HT-29 (cell line): ENCODE data around the gene CPSF4. TPM values are rescaled to one million over a fixed set of nuclear protein-coding genes. Genes with fewer than 3 reads are reported as not detected.

ENCODE experiments used
- DNase-seq: peaks from one replicate; pipeline ENCODE4 v3.0.0-alpha.2; 2015; ENCODE audit warnings: low spot score
- total RNA-seq: library from RNA; depleted of rRNA; stranded (reverse); fragments of >200 nt; shearing (Covaris generic); gene quantifications from 2 replicates; pipeline ENCODE4 v1.2.3, GENCODE V29; 2014

Gene CPSF4
- total RNA-seq, 1 experiment from 2014 or later: 112 TPM

DNA sequence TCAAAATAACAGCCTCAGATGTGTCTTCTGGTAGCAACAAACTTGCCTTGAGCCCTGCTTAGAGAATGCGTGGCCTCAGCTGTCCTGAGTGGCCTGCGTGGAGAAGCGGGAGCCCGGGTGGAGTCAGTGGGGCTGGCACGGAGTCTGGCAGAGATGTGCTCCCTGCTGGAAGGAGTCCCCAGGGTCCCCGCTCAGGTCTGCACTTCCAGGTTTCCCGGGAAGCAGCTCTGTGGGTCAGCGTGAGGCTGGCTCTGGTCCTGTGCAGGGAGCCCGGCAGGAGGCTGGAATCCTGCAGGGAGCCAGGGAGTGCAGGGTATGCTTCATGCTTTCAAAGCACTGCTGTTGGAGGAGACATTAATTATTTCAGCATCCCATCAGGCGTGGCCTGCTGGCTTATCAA lies 10.1 kb downstream of the CPSF4 start:
- no peak for DNase-seq

DNA sequence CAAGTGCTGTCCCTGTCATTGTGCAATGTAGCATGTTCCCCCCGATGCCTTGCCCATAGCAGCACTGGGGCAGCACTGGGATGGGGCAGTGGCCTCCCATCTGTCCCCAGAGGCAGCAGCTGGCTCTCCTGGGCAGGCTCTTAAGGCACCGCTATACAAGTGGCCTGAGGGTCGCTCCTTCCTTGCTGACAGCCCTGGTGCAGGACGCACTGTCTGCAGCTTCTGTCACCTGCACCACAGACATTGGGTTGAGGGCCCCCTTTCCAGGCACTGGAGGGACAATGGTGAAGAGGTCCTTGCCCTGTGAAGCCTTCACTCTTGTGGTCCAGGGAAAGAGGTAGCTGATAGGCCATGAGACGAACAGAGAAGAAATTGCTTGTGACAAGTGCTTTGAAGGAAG lies 10.6 kb downstream of the CPSF4 start:
- DNase-seq: no peak

DNA sequence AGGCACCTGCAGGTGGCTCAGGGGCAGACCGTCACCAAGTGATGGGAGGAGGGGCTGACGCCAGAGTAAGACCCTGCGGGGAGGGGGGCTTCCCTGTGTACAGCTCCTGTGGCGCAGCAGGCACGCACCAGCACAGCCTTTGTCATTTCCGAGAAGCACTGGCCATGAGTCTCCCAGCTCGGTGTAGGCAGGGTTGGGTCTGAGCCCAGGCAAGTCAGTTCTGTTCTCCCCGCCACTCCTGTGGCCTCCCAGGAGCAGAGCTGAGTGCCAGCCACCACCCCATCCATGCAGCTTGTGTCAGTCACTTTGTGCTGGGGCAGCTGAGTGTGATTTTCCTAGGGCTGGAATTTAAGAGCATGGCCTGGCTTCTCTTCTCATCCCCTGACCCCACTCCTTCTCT lies 13.2 kb downstream of the CPSF4 start:
- DNase-seq: no peak

DNA sequence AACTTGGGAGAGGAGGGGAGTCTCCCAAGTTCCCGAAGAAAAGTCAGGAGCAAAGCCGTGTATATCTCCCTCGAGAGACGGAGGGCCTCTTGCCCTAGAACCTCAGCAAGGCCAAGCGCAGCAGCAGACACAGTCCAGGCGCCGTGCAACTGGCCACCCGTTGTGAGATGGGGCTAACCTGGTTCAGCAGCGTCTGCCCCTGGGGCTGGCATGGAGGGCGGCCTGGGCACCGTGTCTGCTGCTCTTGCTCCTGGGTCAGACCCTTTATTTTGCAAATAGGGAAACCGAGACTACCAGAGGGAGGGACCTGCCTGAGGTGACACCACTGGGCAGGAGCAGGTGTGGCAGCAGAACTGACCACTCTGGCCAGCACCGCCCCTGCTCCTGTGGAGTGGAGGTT lies 13.8 kb downstream of the CPSF4 start:
- no peak for DNase-seq

DNA sequence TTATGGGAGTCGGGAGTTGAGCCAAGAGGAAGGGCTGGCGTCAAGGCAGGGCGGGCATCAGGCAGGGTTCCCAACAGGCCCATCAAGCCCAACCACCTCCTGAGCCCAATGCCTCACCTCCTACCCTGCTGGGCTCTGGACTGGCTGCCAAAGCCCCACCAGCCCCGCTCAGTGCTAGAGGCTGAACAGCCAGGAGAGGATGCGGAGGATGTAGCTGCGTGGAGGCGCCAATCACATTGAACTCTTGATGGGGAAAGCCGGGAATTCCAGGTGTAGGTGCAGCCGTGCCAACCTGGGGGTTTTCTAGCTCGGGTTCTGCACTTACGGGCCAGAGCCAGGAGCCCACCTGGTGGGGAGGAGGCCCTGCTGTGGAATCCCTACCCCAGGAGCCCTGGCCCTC lies 14.4 kb downstream of the CPSF4 start:
- DNase-seq: no peak

DNA sequence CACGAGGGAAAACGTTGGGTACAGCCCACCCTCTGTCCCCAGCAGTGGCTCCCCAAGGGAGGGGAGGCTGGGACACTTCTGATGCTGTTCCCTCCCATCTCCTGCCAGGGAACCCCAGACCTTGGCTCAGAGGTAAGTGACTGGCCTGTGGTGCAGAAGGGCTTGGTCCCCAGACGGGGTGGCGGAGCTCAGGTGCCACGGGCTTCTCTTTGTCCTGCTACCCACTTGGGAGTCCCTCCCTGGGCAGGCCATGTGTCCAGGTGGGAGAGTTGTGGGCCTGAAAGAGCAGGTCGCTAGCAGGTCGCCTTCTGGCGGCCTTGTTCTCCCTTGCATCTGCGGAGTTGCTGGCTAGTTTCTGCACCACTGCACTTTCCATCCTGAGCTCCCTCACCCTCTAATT lies 17.1 kb downstream of the CPSF4 start:
- no peak for DNase-seq

DNA sequence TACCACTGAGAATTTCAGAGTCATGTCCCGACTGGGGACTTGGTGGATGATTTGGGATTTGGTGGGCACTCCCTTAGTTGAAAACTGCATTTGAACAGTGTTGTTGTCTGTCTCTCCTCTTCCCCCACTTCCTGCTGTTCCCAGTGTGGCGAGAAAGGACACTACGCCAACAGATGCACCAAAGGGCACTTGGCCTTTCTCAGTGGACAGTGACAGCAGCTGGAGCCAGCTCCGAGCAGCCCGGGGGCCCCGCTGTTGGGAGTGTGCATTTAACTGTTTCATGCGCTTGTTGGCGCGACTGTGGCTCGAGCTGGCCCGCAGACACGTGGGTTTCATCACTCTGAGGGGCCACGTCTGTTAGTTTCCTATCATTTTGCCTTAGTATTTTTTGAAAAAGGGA lies 17.5 kb downstream of the CPSF4 start:
- no peak for DNase-seq

DNA sequence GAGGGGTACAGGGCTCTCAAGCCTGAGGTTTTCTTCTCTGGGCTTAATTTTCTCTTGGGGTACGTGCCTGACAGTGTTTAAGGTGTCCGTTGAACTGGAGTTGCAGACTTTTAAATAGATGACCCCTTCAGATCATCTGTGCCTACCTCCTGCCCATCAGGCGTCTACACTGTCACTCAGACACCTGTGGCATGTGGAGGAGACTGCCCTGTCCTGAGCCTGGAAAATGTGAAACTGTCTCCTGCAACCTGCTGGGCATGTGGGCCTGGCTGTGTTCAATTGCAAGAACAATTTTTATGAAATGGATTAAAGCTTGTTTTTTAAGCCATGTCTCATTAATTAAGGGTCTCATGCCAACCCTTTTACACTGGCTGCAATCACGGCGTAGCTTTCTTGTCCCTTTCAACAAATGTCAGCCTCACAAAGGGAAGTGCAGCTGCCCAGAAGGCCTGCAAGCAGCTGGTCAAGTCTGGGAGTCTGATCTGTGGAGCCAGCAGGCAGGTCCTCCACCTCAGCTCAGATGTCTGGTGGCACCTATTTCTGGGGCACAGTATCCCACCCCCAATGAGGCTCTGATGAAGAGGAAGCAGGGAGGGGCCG lies 18.4 kb downstream of the CPSF4 start:
- DNase-seq: no peak

DNA sequence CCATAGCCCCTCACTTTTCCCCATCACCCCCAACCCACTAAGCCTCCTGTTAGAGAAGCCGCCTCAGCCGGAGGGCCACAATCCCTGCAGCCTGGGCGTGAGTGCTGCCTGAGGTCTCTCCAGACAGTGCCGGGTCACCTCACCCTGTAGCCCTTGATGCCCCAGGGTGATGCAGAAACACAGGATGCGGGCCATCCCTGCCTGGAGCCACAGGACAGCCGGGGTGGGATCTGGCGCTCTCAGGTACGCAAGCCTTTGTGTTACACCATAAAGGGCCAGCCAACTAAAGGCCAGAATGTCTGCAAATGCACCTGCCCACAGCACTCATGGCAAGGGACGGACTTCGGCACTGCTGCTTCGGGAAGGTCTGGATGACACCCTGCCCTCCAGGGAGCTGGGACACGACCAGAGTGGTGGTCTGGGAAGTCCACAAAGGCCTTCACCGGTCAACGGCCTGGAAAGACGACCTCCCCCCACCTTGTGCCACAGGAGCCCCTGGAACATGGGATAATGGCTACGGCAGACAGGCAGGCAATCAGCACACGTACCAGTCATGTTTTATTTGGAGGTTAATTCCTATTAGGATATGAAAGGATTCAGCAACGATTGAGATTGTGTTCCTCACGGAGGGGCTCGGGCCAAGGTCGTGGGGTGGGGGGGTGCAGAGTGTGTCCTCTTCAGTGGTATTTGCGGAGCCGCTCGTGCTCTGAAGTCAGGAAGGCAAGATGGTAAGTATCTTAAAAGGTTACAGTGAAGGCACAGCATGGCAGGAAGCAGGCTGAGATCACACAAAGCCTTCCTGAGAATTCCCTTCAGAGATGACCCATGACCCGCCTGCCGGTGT lies 19.1 kb downstream of the CPSF4 start:
- no peak for DNase-seq

DNA sequence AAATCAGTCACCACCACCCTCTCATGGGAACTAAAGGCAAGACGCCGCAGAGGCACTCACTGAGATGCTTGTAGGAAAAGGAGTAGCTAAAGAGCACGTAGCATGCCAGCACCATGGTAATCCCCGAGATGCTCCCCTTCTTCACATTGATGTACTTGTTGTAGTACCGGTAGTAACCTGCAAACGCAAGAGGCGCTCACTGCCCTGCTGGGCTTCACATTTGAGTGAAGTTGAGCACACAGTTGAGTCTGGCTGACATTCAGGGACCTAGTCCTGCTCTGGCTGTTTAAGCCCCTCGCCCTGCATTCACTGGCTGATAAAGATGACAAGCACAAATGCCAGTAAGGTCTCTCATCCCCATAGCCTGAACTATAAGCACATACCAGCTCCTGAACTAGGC lies 20.3 kb downstream of the CPSF4 start:
- peak; percentile 35 for DNase-seq

DNA sequence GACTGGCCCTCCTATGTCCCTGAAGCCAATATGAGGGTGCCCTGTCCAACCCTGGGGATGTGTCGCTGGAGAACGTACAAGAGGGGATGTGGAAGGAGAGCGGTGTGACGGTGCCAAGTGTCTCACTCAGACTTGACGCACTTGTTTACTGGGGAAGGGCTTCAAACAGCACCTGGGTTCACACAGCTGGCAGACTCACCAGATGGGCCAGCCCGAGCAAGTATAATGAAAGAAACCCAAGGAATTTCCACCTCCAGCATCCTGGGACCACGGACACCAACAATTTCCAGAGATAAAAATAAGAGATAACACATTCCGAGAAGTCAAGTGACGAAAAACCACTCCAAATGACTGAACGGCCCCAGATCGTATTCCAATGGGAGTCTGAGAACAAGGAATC lies 21.9 kb downstream of the CPSF4 start:
- no peak for DNase-seq

DNA sequence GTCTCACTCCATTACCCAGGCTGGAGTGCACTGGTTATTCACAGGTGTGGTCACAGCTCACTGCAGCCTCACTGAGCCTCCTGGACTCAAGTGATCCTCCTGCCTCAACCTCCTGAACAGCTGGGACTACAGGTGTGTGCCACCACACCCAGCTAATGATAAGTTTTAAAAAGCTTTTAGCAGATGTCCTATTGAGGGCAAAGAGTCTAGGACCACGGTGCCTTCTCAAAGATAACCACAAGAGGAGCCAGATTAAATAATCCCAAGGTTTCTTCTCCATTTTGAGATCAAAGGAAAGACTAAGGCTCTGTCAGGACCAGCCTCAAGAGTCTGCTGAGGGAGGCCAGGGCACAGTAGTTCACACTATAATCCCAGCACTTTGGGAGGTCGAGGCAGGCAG lies 22.5 kb downstream of the CPSF4 start:
- no peak for DNase-seq

DNA sequence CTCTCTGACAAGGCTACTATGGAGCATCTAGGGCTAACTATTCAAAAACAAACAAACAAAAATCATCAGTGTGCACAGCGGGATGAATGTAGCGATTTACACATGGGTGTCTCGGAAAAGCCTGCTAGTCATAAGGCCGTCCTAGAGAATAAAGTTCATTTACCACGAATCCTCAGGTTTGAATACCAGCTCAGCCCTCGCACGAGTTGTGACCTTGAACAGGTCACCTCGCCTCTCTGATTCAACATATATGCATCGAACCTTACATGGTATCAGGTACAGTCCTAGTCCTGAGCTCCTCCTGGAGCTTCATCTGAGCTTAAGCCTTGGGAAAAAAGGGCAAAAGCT lies 26.7 kb downstream of the CPSF4 start:
- no peak for DNase-seq

DNA sequence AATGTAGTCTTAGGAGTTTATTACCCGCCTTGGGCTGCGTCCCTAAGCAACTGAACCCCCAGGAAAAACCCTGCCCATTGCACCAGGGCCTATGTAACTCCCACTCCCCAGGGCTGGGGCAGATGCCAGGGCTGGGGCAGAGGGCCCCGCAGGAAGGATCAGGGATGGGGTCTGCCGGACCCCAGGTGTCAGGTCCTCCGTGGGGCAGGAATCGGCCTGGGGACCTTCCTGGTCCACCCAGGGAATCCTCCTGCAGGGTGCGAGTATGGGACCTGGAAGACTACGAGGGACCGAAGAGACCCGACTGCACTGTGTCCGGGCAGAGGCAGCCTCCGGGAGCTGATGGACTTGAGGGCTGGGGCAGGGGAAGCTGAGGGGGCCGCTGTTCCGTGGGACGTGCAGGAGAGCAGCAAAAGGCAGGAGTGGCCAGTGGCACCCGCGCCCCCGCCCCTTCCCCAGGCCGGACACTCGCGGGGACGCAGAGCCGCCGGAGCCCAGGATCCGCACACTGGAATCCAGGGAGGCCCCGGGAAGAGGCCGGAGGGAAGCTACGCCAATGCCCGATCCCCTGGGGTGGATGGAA lies 29.7 kb downstream of the CPSF4 start:
- DNase-seq: no peak

DNA sequence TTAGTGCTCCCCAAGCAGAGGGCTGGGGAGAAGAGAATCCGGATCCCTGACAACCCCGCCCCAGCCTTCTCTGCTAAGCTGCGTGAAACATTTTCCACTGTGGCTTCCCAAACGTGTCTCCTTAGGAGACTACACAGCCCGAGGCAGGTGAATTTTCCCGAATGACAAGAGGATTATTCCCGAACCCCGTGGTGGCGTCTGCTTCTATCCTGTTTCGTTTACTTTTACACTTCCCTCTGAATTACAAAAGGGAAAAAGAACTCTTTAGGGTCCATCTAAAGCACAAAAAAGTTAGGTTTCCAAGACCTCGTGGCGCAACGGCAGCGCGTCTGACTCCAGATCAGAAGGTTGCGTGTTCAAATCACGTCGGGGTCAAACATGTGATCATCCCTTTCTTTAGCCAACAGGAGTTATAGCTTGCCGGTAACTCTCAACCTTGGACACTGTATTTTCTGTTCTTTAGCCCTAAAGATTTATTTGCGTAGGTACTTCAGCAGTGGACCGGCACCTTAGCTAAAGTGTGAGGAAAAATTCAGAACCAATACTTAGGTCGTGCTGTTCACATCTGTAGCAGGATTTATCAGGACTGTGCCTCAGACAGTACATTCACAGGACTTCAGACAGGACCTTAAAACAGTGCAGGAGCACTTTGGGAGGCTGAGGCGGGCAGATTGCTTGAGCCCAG lies 30.8 kb downstream of the CPSF4 start:
- no peak for DNase-seq

DNA sequence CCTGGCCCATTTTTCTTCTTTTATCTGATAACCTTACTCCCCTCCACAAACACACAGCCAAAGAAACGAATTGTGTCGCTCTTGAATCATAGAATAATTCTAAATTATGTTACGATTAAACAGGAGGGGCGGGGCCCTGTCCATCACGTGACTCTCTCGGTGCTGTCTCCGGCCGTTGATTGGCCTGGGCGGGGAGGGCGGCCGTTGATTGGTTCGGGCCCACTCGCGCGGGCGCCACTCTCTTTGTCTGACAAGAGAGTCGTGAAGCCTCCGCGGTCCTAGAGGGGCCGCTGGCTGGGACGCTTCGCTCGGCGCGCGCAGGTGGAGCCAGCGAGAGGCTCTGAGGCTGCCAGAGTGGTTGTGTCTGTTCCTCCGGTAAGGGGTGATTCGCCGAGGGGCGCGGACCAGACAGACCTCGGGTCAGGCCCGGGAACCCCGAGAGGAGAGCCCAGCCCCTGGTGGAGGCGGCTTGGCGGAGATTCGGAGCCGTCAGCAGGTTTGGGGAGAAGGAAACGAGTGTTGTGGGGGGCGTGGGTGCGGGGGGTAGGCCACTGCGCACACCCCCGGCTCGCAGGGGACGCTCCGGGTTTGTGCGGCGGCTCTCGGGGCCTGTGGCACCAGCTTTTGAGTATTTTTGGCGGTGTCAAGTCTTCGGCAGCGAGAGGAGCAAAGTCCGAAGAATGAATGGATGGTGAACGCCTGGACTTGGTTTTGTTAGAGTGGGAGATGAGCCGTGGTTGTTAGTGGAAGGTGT lies 34.0 kb downstream of the CPSF4 start, which contains the start of gene ZNF789:
Gene ZNF789 (plus strand): TSS at position 330 of the 754 bp plus-strand sequence. CDS start 3,567 bp downstream, outside the sequence.
- DNase-seq: peak; percentile 98

DNA sequence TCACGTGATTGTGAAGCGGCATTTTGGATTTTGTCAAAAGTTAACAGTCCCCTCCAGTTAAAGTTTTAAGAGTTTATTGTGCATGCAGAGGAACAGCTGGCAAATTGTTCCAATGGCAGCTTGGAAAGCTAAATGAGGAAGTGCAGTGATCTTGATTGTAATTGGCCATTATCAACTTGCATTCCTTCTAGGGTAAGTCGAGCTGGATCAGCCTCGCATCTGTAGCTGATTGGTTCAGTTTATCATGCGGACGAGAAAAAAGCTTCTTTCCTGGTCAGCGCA lies 34.5 kb downstream of the CPSF4 start:
- DNase-seq: peak; percentile 69

DNA sequence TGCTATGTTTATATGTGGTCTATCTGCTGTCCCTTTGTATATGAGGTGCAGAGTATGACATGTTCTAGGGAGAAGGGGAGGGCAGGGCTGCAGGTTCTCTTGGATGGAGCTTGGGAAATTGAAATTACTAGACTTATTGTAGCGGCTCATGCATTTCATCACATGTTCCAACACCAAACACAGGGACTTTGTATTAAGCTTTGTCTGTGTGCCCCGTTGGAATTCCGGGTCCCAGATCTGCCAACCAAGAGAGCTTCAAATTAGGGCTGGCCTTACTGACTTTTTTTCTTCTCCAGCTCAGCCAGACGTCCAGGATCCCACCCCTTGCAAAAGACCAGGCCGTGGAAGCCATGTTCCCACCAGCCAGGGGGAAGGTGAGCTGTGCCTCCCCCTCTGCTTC lies 37.4 kb downstream of the CPSF4 start:
- DNase-seq: no peak

DNA sequence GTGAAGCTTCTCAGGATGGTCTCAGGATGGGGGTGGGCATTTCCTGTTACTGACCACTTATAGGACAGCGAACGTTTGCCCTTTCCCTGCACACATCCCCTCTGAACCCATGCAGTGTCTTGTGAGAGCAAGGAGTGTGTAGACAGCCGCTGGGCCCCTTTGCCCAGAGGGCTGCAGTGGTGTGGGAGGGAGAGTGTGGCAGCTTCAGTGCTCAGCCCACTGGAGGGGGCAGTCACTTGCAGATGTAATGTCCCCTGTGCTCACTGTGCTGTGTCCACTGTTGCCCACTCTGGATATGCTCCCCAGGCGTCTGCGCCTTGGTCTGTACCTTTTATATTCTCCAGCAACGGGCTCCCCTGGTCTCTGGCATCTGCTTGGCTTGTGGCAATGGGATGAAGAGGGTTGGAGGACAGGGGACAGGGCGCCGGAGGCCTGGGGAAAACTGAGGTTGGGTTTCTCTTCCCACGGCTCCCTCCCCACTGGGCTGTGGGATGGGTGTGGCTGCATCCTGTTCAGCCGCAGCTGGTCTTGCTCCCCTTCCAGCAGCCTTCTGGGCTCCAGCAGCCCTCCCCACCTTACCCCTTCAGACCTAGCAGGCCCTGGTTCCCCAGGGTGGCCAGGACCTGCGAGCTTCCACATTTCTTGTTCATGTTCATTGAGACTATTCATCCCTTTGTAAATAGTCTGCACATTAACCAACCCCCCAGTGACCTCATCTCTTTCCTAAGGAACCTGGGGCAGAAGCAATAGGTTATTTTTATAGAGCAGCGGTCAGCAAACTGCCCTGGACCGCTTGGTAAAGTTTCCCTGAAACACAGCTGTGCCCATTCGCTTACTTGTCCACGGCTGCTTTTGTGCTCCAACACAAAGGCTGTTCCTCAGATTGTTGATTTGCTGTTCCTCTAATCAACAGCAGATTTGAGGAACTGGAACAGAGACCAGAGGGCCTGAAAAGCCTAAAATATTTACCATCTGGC lies 40.0 kb downstream of the CPSF4 start:
- DNase-seq: no peak

DNA sequence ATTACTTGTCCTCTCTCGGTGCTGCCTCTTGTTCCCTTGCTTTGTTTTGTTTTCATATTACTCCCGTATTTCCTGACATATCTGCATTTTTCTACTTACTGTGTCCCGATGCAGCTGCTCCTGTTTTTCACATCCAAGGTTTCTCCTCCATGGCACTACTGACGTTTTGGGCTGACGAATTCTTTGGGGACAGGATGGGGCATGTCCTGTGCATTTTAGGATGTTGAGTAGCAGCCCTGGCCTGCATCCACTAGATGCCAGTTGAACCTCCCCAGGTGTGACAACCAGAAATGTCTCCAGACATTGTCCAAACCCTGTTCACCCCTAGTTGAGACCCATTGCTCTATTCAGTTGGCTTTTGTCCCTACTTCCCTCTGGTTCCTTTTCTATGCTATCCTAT lies 46.4 kb downstream of the CPSF4 start:
- no peak for DNase-seq

DNA sequence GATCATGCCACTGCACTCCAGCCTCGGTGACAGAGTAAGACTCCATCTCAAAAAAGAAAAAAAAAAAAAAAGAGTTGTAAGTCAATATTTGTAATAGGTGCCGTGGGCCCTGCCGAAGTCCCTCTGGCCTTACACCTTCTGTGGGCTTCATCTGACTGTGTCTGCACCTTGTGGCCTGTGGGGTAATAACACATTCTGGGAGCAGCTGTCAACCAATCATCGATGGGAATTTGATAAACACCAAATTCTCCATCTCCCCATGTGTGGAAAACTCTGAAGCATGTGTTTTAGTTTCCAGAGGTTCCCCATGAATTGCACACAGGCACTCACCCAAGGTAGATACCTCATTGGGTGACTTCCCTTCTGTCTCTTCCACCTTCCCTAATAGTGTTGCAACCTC lies 50.5 kb downstream of the CPSF4 start:
- no peak for DNase-seq
